A549 (cell line): ENCODE results near the gene UBR2.

Experiments used
- PHF8 ChIP-seq: fragments of 200-600 bp; sonication (generic); IDR thresholded peaks from 2 replicates; pipeline ENCODE4 v1.6.1; 2016; ENCODE audit warnings: low read depth, mild to moderate bottlenecking, antibody characterized with exemption, moderate library complexity, borderline replicate concordance
- TF ChIP-seq, protein P1 (sequence below): fragments of >200 bp; sonication (Bioruptor Twin); formaldehyde crosslinking; IDR thresholded peaks from 3 replicates; pipeline ENCODE4 v1.5.1; 2016

DNA sequence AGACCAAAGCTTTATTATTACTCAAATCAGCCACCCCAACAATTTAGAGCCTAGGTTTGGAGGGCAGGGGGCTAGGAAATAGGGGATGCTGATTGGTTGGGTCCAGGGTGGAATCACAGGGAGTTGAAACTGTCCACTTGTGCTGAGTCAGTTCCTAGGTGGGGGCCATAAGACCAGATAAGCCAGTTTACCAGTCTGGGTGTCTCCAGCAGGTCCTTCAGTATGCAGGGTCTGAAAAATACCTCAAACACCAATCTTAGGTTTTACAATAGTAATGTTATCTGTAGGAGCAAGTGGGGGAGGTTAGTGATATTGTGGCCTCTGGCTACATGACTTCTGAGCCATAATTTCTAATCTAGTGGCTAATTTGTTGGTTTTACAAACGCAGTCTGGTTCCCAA, 63.2 kb downstream of the UBR2 start:
- TF ChIP-seq, protein P1, sequence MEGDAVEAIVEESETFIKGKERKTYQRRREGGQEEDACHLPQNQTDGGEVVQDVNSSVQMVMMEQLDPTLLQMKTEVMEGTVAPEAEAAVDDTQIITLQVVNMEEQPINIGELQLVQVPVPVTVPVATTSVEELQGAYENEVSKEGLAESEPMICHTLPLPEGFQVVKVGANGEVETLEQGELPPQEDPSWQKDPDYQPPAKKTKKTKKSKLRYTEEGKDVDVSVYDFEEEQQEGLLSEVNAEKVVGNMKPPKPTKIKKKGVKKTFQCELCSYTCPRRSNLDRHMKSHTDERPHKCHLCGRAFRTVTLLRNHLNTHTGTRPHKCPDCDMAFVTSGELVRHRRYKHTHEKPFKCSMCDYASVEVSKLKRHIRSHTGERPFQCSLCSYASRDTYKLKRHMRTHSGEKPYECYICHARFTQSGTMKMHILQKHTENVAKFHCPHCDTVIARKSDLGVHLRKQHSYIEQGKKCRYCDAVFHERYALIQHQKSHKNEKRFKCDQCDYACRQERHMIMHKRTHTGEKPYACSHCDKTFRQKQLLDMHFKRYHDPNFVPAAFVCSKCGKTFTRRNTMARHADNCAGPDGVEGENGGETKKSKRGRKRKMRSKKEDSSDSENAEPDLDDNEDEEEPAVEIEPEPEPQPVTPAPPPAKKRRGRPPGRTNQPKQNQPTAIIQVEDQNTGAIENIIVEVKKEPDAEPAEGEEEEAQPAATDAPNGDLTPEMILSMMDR = no peak
- no peak for TF ChIP-seq PHF8
